DMS79 treated with DMSO at 0.1 percent for 48 hours (cell line): ENCODE results near the gene HMGXB3.

Experiments used
- DNase-seq: peaks from one replicate; lab custom pipeline; 2025; lab: John Stamatoyannopoulos, UW

Gene HMGXB3, protein sequence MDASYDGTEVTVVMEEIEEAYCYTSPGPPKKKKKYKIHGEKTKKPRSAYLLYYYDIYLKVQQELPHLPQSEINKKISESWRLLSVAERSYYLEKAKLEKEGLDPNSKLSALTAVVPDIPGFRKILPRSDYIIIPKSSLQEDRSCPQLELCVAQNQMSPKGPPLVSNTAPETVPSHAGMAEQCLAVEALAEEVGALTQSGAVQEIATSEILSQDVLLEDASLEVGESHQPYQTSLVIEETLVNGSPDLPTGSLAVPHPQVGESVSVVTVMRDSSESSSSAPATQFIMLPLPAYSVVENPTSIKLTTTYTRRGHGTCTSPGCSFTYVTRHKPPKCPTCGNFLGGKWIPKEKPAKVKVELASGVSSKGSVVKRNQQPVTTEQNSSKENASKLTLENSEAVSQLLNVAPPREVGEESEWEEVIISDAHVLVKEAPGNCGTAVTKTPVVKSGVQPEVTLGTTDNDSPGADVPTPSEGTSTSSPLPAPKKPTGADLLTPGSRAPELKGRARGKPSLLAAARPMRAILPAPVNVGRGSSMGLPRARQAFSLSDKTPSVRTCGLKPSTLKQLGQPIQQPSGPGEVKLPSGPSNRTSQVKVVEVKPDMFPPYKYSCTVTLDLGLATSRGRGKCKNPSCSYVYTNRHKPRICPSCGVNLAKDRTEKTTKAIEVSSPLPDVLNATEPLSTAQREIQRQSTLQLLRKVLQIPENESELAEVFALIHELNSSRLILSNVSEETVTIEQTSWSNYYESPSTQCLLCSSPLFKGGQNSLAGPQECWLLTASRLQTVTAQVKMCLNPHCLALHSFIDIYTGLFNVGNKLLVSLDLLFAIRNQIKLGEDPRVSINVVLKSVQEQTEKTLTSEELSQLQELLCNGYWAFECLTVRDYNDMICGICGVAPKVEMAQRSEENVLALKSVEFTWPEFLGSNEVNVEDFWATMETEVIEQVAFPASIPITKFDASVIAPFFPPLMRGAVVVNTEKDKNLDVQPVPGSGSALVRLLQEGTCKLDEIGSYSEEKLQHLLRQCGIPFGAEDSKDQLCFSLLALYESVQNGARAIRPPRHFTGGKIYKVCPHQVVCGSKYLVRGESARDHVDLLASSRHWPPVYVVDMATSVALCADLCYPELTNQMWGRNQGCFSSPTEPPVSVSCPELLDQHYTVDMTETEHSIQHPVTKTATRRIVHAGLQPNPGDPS (N-terminal part only)

DNA sequence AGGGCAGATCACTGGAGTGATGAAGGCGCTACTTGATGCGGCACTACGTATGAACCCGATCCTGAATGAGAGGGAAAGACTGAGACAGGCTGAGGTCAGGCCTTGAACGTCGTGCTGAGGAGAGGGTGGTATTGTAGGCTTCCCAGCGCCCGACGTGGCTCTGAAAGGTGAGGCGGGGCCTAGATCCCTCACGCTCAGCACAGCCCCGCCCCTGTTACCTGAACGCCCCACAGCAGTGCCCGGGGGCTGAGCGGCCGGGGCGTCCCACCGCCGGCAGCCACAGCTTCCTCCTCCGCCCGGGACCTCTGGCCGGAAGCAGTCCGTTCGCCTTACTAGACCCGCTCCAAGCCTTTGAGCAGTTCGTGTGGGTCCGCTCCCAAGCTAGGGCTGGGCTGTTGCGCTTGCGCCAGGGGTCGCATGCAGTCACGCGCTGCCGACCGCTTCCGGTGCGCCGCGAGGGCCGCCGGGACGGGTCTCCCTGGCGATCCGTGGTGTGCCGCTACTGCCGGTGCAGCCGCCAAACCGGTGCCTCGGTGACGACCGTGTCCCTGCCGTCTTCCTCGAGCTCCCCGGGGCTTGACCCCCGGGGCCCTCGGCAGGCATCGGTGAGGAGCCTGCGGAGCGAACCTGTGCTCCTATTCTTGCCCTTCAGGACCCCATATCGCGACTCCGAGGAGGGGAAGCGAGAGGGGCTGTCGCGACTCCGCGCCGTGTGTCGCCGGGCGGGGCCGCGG, at the start of gene HMGXB3, which contains the start of gene TIGD6:
TSS of gene HMGXB3 (plus strand) at position 484 of the 734 bp plus-strand sequence. CDS start 4,114 bp downstream, outside the sequence.
TSS of gene TIGD6 (minus strand) at position 399 of the 734 bp plus-strand sequence. CDS start 4,306 bp downstream, outside the sequence.
- DNase-seq, result peak; percentile 87

DNA sequence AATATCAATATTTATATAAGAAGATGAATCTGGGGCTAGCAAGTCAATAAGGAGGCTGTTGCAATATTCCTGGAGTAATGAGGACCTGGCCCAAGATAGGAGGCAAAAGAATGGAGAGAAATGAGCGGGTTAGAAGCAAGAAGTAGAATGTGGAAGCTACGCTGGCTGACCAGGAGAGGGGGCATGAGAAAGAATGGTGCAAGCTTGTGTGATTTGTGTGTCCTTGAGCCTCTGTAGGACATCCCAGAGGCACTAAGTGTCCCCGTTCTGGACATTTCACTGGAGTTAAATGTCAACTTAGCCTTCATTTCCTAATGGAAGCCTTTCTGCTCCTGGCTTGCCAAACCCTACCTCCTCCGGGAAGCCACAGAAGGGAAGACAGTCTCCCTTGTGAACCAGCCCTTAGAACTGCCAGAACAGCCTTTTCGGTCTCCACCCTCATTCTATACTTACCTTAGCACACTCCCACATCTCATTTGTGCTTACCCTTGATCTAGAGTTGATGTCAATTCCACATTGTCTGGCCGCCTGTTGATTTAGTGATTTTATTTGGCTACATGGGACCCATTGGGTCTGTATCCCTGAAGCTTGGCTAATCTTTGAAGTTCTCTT, 49.3 kb upstream of the HMGXB3 start:
- DNase-seq, result no peak

DNA sequence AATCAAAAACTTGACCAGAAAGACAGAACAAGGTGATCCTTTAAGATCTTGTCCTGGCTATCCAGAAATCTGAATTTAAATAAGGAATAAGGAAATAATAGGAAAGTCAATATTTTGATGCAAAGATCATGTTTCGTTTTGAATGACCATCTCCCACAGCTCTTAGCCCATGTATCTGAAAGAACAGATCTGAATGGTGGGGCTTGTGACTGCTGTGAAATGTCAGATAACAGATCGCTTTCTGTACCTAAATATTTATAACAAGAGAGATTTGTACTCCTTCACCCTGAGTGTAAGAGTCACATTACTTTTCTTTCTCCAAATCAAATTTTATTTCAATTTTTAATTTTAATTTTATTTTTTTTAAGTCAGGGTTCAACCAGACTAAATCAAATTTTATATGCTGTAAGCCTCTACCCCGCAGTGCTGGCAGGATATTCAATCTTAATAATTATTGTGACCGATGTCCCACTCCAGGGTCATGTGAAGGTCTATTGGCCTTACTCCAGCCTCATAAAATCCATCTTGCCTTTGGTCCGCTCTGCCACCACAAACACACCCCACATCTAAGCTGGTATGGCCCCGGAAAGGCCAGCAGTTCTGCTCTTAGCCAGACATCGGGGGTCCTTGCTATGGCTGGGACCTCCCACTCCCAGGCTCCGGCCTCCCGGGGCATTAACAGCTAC, 47.0 kb upstream of the HMGXB3 start:
- no peak for DNase-seq

DNA sequence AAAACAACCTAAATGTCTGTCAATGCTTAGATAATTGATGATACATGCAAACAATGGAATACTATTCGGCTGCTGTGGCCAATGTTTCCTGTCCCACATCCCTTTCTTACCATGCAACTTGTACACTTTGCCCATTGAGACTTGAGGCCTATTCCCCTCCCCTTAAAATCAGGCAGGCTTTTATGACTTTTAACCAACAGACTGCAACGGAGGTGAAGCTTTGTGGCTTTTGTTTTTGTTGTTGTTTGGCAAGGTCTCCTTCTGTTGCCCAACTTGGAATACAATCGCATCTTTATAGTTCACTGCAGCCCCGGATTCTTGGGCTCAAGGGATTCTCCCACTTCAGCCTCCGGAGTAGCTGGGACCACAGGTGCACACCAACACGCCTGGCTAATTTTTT, 45.7 kb upstream of the HMGXB3 start:
- DNase-seq, result no peak

DNA sequence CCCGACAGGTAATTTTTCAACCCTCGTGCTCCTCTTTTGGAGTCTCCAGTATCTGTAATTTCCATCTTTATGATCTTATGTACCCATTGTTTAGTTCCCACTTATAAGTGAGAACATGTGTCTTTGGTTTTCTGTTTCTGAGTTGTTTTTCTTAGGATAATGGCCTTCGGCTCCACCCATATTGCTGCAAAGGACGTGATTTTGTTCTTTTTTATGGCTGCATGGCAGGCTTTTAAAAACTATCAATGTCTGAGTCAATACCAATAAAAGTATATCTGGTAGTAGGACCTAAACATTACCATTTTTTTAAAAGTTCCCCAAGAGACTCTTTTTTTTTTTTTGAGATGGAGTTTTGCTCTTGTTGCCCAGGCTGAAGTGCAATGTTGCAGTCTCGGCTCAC, 43.9 kb upstream of the HMGXB3 start:
- no peak for DNase-seq

DNA sequence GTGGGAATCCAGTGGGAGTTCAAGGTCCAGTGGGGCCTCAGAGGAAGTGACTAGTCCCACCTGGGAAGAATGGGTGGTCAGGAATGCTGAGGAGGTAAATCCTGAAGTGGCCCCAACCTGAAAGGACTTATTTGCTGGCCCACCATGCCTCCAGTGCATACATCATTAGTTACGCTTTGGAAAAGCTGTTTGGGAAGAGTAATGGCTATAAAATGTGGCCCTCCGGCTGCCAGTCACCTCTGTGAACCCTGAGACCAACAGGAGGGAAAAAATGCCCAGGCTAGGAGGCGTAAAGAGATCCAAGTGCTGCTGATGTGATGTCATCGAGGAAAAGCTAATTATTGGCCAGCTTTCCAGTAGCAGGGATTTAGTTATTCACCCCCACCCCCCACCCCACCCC, 42.7 kb upstream of the HMGXB3 start:
- no peak for DNase-seq

DNA sequence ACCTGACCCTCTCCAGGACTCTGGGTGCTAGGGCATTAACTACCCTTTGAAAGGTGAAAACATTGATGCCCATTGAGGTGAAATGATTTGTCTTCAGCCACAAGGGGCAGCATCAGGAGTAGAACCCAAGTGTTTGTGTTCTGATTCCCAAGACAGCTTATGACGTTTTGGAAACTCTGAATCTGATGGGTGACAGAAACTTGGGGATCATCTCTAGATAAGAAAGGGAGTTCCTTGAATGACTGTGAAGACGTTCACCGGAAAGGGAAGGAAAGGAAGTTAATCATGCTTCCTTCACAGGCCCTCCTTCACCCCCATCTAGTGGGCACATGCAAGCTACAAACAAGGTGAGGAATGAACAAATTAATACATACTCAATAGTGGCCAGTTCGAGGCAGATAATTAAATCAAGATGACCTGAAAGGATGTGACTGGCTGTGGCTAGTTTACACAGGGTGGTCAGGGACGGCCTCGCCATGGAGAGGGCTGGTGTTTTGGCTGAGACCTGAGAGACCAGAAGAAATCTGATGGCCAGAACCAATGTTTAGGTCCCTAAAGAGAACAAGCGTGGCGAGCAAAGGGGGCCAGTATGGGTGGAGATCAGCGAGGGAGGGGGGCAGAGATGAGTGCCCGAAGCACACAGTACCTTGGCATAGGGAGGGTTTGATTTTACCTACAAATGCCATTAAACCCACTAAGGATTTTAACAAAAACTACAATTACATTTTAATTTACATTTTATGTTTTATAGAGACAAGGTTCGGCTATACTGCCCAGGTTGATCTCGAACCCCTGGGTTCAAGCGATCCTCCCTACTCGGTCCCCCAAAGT, 40.9 kb upstream of the HMGXB3 start:
- DNase-seq, result no peak

DNA sequence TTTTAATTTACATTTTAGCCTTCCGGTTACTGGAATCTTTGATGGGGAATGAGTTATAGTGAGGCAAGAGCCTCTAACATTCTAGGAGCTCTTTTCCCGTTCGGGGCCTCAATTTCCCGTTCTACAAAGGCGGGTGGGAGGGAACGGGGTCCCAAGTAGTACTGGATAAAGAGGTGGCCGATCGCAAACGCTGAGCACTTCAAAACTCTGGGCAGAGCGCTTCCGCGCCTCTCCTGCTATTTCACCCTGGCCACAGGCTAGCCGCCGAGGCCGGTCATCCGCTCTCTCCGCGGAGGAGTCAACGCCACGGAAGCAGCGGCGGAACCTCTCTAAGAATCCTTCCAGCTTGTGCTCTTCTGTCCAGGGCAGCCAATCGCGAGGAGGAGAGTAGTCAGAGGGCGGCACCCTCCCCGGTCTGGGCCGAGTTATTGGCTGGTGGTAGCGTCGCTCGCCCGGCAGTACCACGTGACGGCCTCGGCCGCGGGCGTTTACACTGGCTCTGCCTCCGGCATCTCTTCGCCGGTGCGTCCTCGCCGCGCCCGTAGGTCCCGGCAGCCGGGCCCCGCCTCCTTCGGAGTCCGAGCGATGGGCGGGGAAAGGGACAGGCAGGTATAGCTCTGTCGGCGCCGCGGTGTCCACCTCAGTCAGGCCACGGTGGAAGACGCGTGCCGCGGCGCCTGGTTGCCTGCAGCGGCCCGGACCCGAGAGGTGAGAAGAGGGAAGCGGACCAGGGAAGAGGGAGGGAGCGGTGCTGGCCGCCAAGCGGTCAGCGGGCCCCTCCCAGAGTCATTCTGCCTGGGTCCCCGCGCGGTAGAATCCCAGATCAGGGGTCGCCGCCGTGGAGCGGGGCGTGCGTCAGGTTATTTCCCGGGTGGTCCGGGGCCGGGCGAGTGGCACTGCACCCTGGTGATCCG, 40.0 kb upstream of the HMGXB3 start, which contains the start of gene SLC26A2:
TSS of gene SLC26A2 (plus strand) at position 487 of the 914 bp plus-strand sequence. CDS start 16,895 bp downstream, outside the sequence.
- DNase-seq, result peak; percentile 84

DNA sequence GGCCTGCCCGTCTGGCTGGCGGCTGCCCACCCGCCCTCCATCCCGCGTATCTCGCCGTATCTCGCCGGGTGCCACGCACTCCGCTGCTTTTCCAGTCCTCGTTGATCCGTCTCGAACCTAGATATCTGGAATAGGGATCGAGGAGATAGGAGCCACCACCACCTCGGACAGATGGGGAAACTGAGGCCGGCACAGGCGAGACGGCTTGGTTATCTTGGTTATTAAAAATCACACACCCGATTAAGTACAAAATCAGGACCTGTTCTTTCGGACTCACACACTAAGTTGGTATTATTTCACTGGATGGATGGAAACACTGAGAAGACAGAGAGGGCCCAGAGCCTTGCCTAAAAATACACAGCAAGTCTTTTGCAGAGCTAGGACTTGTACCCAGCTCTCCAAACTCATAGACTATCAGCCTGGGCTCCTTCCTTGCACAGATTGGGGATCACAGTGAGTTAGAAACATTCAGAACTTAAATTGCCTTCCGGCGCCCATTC, 39.3 kb upstream of the HMGXB3 start:
- no peak for DNase-seq

DNA sequence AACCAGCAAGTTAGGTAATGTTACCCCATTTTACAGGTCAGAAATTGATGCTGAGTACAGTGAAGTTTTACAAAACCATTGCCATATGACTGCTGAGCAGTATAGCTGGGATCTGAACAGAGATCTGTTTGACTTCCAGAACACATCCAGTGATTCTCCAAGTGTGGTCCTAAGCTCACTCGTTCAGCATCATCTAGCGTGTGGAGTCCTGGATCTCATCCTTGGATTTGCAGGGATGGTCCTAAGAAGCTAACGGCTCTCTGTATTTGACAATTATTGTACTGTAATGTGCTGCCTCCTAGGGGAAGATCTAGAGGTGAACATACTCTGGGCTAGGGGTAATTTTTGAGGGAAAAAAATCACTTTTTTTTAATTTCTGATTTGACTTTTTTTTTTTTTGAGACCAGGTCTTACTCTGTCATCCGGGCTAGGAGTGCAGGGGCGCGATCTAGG, 38.6 kb upstream of the HMGXB3 start:
- peak; percentile 4 for DNase-seq

DNA sequence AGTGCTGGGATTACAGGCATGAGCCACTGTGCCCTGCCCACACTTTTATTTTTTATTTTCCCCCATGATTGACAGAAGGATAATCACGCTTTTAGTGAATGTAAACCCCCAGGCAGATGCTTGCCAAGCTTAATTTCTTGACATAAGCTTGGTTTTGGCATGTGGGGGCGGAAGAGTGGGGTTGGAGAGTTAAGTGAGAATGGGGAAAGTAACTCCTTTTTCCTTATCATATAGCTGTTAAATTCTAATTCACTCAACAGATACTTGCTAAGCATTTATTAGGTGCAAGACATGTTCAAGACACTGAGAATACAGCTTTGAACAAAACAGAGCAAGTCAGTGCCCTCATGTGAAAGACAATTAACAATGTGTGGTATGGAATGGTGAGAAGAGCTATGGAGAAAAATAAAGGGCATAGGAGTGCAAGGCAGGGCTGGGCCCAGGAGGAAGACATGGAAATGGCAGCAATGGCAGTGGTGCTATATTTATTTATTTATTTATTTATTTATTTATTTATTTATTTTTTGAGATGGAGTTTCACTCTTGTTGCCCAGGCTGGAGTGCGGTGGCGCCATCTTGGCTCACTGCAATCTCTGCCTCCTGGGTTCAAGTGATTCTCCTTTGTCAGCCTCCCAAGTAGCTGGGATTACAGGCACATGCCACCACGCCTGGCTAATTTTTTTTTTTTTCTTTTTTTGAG, 37.8 kb upstream of the HMGXB3 start:
- no peak for DNase-seq

DNA sequence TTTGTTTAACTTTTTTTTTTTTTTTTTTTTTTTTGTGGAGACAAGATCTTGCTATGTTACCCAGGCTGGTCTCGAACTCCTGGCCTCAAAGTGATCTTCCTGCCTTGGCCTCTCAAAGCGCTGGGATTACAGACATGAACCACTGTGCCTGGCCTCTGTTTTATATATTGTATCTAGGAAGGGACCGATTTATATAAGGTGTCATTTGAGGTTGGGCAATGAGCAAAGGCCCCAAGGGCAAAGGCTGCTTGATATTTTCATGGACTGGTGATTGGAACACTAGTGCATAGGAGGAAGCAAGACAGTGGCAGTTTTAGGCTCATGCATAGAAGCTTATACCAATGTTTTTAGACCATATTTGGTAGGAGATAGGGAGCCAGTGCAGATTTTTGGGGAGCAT, 36.8 kb upstream of the HMGXB3 start:
- DNase-seq, result no peak

DNA sequence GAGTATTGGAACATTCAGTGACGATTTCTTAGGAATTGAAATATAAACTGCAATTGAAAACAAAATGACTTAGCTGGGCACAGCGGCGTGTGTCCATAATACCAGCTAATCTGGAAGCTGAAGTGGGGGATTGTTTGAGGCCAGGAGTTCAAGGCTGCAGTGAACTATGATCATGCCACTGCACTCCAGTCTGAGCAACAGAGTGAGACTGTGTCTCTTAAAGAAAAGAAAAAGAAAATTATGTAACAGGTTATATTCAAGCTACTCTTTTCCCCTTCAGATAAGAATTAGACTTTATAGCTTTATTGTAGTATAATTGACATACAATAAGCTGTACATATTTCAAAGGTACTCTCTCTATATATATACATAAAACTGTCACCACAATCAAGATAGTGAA, 33.6 kb upstream of the HMGXB3 start:
- DNase-seq, result no peak

DNA sequence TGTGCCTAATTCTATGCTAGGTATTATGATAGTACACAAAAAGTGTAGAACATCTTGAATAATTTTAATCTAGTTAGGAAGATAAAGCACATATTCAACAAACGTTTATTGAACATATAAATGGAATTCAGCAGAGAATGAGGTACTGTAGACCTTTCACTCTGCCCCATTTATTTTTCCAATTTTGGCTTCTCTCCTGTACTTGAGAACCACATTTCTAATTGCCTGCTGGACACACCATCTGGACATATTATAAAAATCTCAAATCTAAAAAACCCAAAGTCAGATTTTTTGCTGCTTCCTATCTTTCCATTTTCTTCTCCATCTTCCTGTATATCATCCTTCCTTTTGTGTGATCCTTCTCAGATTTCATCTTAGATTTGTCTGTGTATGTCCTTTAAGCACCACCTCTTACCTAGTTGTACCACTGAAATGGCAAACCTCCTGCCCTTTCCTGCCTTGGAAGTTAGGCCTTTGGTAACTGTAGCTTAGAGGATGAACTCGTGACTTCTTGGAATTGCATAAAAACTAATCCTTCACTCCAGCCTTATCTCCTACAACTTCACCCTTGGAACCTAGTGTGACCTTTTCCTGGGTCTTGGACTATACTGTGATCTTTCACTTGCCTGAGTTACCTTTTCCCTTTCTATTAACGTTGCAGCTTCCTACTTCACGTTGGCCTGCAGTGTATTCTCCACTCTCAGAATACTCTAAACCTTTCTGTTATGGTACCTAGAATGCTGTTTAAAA, 31.2 kb upstream of the HMGXB3 start:
- no peak for DNase-seq

DNA sequence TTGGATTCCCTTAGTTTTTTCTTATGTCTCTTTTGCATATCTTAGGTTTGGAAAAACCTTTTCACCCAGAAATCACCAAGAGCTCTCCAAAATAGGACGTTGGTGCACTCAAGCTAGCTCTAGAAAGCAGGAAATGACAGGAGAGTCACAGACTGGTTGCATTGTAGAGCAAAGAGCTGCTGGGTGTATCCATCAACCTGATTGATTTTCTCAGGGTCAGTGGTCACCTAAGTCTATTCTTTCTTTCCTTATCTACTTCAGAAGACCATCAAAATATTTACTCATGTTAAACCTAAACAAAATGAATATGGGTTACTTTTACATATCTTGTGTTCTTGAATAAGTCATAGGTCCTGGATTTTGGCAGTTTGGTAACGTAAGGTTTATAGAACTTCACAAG, 25.1 kb upstream of the HMGXB3 start:
- no peak for DNase-seq

DNA sequence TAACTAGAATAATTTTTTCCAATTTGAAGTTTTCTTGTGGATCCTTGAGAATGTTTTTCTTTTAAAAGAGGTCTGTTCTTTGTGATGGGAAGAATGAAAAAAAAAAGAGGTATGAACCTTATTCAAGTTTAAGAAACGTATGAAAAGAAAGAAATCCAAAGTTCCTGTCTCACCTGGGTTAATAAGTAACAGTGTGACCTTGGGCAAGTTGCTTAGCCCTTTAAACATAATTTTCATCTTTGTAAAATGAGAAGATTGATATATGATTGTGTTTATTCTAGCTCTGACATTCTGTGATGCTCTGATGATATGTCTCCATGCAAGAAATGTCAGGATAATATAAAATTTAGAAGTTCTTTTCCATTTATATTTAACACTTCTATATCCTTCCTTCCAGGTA, 20.6 kb upstream of the HMGXB3 start:
- no peak for DNase-seq

DNA sequence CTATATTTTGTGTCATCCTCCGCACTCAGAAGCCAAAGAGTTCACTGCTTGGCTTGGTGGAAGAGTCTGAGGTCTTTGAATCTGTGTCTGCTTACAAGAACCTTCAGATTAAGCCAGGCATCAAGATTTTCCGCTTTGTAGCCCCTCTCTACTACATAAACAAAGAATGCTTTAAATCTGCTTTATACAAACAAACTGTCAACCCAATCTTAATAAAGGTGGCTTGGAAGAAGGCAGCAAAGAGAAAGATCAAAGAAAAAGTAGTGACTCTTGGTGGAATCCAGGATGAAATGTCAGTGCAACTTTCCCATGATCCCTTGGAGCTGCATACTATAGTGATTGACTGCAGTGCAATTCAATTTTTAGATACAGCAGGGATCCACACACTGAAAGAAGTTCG, 19.3 kb upstream of the HMGXB3 start:
- DNase-seq, result no peak
